Smooth muscle cell of the brain vasculature (primary cell): ENCODE results near the gene TIMM17A.
"Not testable (repeated sequence)": the region's sequence is repeated elsewhere in the genome, so short reads cannot be mapped to it uniquely, and the experiment has no call there.

Experiments used
- DNase-seq: peaks from one replicate; pipeline ENCODE4 v3.0.0-alpha.2; 2012; ENCODE audit warnings: low read depth, low spot score

The TIMM17A gene

DNA sequence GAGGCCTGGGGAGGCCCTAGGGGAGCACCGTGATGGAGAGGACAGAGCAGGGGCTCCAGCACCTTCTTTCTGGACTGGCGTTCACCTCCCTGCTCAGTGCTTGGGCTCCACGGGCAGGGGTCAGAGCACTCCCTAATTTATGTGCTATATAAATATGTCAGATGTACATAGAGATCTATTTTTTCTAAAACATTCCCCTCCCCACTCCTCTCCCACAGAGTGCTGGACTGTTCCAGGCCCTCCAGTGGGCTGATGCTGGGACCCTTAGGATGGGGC, 60.3 kb downstream of the TIMM17A start:
- no peak for DNase-seq

DNA sequence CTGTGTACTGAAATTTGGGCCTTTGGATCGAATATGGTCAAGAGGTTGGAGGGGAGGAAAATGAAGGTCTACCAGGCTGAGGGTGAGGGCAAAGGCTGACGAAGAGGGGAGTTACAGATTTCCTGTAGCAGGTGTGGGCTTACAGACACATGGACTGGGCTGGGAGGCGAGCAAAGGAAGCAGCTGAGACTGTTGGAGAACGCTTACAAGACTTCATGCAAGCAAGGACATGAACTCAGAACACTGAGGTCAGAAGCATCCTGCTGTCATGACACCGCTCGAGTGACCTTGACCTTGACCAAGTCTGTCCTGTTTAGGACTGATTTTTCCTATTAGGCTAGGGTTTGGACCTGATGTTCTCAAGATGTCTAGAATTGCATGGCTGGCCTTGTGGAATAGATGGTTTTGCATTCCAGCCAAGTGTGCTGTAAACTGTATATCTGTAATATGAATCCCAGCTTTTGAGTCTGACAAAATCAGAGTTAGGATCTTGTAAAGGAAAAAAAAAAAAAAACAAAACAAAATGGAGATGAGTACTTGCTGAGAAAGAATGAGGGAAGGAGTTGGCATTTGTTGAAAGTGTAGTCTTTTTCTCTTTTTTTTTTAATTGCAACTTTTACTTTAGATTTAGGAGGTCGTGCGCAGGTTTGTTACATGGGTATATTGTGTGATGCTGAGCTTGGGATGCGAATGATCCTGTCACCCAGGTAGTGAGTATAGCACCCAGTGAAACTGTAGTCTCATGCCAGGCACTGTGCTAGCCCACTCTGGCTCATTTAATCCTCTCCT, 60.9 kb downstream of the TIMM17A start:
- no peak for DNase-seq

DNA sequence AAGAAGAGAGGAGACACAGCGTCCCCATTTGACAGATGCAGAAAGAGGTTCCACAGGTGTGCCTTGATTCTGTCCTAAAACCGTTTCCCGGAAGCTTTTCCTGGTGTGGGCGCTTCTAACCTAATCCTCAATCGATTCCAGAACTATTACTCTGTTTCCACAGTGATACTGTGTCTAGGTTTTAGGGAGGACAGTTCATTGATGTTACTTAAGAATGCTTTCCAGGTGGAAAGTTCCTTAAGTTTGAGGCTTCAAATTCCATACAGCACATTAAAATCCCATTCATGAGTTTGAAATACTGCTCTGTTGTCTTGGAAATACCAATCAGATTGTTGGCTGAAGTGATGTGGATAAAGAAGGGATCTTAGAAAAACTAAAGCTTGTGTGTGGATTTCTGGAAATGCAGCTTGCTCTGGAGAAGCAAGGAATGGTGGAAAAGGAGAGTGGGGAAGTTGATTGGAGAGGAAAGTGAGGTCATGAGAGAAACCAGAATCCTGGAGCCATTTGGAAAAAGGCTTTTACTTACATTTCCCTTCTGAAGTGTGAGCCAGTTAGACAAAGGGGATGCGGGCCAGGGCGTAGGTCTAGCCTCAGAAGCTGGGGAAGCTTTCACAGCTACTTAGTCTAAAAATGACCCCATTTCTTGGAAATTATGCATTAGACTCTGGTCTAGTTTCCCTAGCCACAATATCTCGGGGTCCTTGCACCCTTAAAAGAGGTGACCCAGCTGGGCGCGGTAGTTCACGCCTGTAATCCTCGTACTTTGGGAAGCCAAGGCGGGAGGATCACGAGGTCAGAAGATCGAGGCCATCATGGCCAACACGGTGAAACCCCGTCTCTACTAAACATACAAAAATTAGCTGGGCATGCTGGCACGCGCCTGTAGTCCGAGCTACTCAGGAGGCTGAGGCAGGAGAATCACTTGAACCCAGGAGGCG, 61.8 kb downstream of the TIMM17A start:
- DNase-seq, result no peak

DNA sequence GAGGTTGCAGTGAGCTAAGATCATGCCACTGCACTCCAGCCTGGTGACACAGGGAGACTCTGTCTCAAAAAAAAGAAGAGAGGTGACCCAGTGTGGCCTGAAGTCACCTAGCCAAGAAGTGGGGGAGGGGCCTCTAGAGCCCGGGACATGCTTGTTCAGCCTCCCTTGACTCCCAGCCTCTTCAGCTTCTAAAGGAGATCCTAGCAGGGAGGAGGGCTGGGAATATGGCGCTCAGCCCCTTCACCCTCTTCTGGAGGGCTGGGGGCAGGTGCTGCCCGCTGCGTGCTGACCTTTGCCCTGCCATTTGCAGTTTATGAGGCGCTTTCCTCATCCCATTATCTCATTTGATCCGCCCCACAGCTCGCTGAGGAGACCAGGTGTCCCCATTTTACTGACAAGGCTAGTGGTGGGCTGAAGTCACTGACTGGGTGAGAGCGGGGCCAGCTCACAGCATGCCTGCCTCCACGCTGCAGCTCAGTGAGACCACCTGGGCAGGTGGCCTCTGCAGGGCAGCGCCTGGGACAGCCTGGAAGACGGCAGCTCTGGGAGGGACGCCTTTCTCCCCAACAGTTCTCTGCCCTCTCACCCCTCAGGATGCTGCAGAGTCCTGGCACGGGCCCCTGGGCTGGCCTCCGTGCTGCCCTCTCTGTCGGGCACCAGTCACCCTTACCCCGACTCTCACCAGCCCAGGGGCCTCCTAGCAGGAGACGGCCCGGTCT, 62.6 kb downstream of the TIMM17A start:
- DNase-seq, result no peak

DNA sequence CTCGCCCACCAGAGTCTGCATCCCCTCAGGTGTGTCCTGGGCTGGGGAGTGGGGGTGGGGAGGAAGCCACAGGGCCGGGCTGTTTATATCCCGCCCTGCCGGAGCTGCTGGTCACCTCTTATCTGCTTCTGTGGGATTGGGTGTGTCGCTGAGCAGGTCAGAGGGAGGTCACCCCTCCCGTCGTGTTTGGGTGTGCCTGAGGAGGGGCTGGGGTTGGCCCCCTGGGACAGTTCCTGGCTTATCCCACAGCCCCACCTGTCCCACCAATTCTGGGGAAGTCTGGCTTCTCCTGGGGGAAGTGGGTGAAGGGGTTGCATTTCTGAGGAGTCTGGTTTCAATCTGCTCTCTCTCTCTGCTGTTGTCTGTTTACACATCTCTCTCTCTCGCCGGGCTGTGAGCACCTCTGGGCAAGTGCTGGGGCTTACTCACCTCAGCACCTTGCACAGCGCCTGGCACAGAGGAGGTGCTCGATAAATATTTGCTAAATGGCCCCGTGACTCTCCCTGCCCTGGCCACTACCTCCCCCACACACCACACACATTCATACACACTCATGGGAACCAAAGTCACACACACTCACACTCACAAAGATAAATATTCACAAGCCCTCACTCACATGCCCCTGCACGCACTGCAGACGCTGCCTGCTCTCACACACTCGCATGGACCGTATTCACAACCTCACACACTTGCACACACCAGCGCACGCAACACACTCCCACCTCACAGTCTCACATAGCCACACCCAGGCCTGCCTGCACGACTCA, 63.3 kb downstream of the TIMM17A start:
- DNase-seq, result no peak

DNA sequence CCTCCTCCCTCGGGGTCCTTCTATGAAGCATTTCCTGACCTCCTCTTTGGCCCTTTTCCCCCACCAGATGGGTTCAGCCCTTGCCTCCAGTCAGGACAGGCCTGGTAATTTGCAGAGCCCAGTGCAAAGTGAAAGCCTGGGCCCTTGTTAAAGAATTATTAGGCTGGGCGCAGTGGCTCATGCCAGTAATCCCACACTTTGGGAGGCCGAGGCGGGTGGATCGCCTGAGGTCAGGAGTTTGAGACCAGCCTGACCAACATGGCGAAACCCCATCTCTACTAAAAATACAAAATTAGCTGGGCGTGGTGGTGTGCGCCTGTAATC, 63.9 kb downstream of the TIMM17A start:
- not testable (repeated sequence) for DNase-seq
